ENCODE data around the gene HS3ST3B1.

HS3ST3B1 gene

GRCh38 chr17:14300575-14301278 lies at the start of gene HS3ST3B1:
Gene HS3ST3B1 (plus strand): TSS chr17:14301081. CDS start chr17:14301519, 438 bp downstream.
- H3K4me1 ChIP-seq (ENCODE audit: control insufficient read depth in 1 of 2, insufficient read depth in 1 of 2, low read depth in 1 of 2, low read length in 1 of 2) = peaks cover 72 to 84% of the 10 kb centered on the region in 2 experiments

GRCh38 chr17:14261406-14261805 lies 39.5 kb upstream of the HS3ST3B1 start:
- no peaks in the 10 kb centered on the region for H3K9me3 ChIP-seq
- no peak for TF ChIP-seq CTCF (IDR thresholded peaks at IDR 0.05)
- no peaks in the 10 kb centered on the region for H3K4me1 ChIP-seq (ENCODE audit: control insufficient read depth in 1 of 2, insufficient read depth in 1 of 2, low read depth in 1 of 2, low read length in 1 of 2)
- H3K4me3 ChIP-seq (ENCODE audit: low read depth in 1 of 2, low read length in 1 of 2) = no peak overlapping the region
- H3K36me3 ChIP-seq = no peaks in the 10 kb centered on the region
- no peak overlapping the region for H3K27ac ChIP-seq
- H3K27me3 ChIP-seq = peaks cover 8% of the 10 kb centered on the region

More at GRCh38 chr17:14300575-14301278, at the start of gene HS3ST3B1:
- H3K27ac ChIP-seq = peak within 1 kb of the TSS; percentile 81
- H3K9me3 ChIP-seq = no peaks in the 10 kb centered on the region
- peak within 1 kb of the TSS; percentile 90 to 95 for H3K4me3 ChIP-seq (ENCODE audit: low read depth in 1 of 2, low read length in 1 of 2)
- peak; percentile 78 for TF ChIP-seq CTCF (IDR thresholded peaks at IDR 0.05)
- H3K27me3 ChIP-seq = peaks cover 95% of the 10 kb centered on the region
- H3K36me3 ChIP-seq = no peaks in the 10 kb centered on the region

- no peak overlapping the region for H3K4me3 ChIP-seq (ENCODE audit: low read depth in 1 of 2, low read length in 1 of 2)
- H3K27me3 ChIP-seq = peaks cover 8% of the 10 kb centered on the region
- no peak overlapping the region for H3K27ac ChIP-seq
- no peaks in the 10 kb centered on the region for H3K4me1 ChIP-seq (ENCODE audit: control insufficient read depth in 1 of 2, insufficient read depth in 1 of 2, low read depth in 1 of 2, low read length in 1 of 2)
- TF ChIP-seq CTCF (IDR thresholded peaks at IDR 0.05) = no peak
- no peaks in the 10 kb centered on the region for H3K36me3 ChIP-seq
- H3K9me3 ChIP-seq = no peaks in the 10 kb centered on the region
Observed at GRCh38 chr17:14268264-14268663, 32.6 kb upstream of the HS3ST3B1 start.

- no peak for TF ChIP-seq CTCF (IDR thresholded peaks at IDR 0.05)
- Histone ChIP-seq H3K27ac (no peak overlapping the region), H3K27me3 (peaks cover 8% of the 10 kb centered on the region), H3K9me3 (no peaks in the 10 kb centered on the region), H3K4me1 (ENCODE audit: control insufficient read depth in 1 of 2, insufficient read depth in 1 of 2, low read depth in 1 of 2, low read length in 1 of 2) (no peaks in the 10 kb centered on the region), H3K4me3 (ENCODE audit: low read depth in 1 of 2, low read length in 1 of 2) (no peak overlapping the region), H3K36me3 (no peaks in the 10 kb centered on the region)
Observed at GRCh38 chr17:14269473-14269872, 31.4 kb upstream of the HS3ST3B1 start.

- Histone ChIP-seq H3K4me1 (ENCODE audit: control insufficient read depth in 1 of 2, insufficient read depth in 1 of 2, low read depth in 1 of 2, low read length in 1 of 2) (no peaks in the 10 kb centered on the region), H3K36me3 (no peaks in the 10 kb centered on the region), H3K4me3 (ENCODE audit: low read depth in 1 of 2, low read length in 1 of 2) (no peak overlapping the region), H3K27ac (no peak overlapping the region), H3K27me3 (peaks cover 2% of the 10 kb centered on the region), H3K9me3 (no peaks in the 10 kb centered on the region)
- TF ChIP-seq CTCF (IDR thresholded peaks at IDR 0.05) = no peak
Observed at GRCh38 chr17:14270508-14270907, 30.4 kb upstream of the HS3ST3B1 start.

Data from neutrophil (primary cell).